ENCODE measurements around the gene MS4A2. TPM values are rescaled to one million over a fixed set of nuclear protein-coding genes. Genes with fewer than 3 reads are reported as not detected.

The MS4A2 gene
- total RNA-seq, 1 donor from 2014 or later: 20.6 TPM

- no peaks in the 10 kb centered on the region for H3K9me3 ChIP-seq
- no peak for ATAC-seq
- no peak for DNase-seq
- H3K36me3 ChIP-seq: no peaks in the 10 kb centered on the region
- no peak overlapping the region for H3K4me3 ChIP-seq
- no peak overlapping the region for H3K27ac ChIP-seq
- TF ChIP-seq CTCF (IDR thresholded peaks at IDR 0.05): no peak
- H3K27me3 ChIP-seq: no peaks in the 10 kb centered on the region
- intact Hi-C loops (cut with DNase I): no loop called here
- no peaks in the 10 kb centered on the region for H3K4me1 ChIP-seq
Observed at GRCh38 chr11:60077981-60078380, 10.5 kb upstream of the MS4A2 start.

GRCh38 chr11:60078745-60079144 is 9.7 kb upstream of the MS4A2 start:
- H3K4me3 ChIP-seq: no peak overlapping the region
- no peaks in the 10 kb centered on the region for H3K4me1 ChIP-seq
- no peak overlapping the region for H3K27ac ChIP-seq
- TF ChIP-seq CTCF (IDR thresholded peaks at IDR 0.05): no peak
- no peaks in the 10 kb centered on the region for H3K36me3 ChIP-seq
- DNase-seq: no peak
- H3K27me3 ChIP-seq: no peaks in the 10 kb centered on the region
- intact Hi-C loops (cut with DNase I): no loop called here
- no peaks in the 10 kb centered on the region for H3K9me3 ChIP-seq
- no peak for ATAC-seq

- Histone ChIP-seq H3K4me3 (no peak overlapping the region), H3K9me3 (no peaks in the 10 kb centered on the region), H3K27ac (no peak overlapping the region), H3K27me3 (no peaks in the 10 kb centered on the region), H3K36me3 (no peaks in the 10 kb centered on the region), H3K4me1 (no peaks in the 10 kb centered on the region)
- intact Hi-C loops (cut with DNase I): no loop called here
- ATAC-seq: no peak
- DNase-seq: no peak
- no peak for TF ChIP-seq CTCF (IDR thresholded peaks at IDR 0.05)
Observed at GRCh38 chr11:60080535-60080934, 7.9 kb upstream of the MS4A2 start.

GRCh38 chr11:60084631-60085273 is 3.7 kb upstream of the MS4A2 start:
- Histone ChIP-seq H3K36me3 (no peaks in the 10 kb centered on the region), H3K27me3 (no peaks in the 10 kb centered on the region), H3K27ac (no peak overlapping the region), H3K9me3 (no peaks in the 10 kb centered on the region), H3K4me1 (no peaks in the 10 kb centered on the region), H3K4me3 (no peak overlapping the region)
- no peak for DNase-seq
- ATAC-seq: no peak
- TF ChIP-seq CTCF (IDR thresholded peaks at IDR 0.05): no peak
- intact Hi-C loops (cut with DNase I): no loop called here

GRCh38 chr11:60085909-60086308 is 2.6 kb upstream of the MS4A2 start:
- DNase-seq: no peak
- intact Hi-C loops (cut with DNase I): no loop called here
- Histone ChIP-seq H3K27me3 (no peaks in the 10 kb centered on the region), H3K27ac (no peak overlapping the region), H3K9me3 (no peaks in the 10 kb centered on the region), H3K4me1 (no peaks in the 10 kb centered on the region), H3K4me3 (no peak overlapping the region), H3K36me3 (no peaks in the 10 kb centered on the region)
- no peak for ATAC-seq
- TF ChIP-seq CTCF (IDR thresholded peaks at IDR 0.05): no peak

- no peaks in the 10 kb centered on the region for H3K9me3 ChIP-seq
- ATAC-seq: no peak
- intact Hi-C loops (cut with DNase I): no loop called here
- TF ChIP-seq CTCF (IDR thresholded peaks at IDR 0.05): no peak
- H3K36me3 ChIP-seq: no peaks in the 10 kb centered on the region
- H3K27me3 ChIP-seq: no peaks in the 10 kb centered on the region
- no peak overlapping the region for H3K4me3 ChIP-seq
- DNase-seq: no peak
- H3K4me1 ChIP-seq: no peaks in the 10 kb centered on the region
- H3K27ac ChIP-seq: no peak overlapping the region
Observed at GRCh38 chr11:60087239-60087638, 1.2 kb upstream of the MS4A2 start.

All from upper lobe of right lung (tissue), 1 donor.